Activated effector memory CD4-positive, alpha-beta T cell treated with anti-CD3 and anti-CD28 coated beads, Interleukin-2, amount 50 U/mL, for 16 hours (primary cell): ENCODE results near the gene GGA3.
"Not testable (repeated sequence)": the region's sequence is repeated elsewhere in the genome, so short reads cannot be mapped to it uniquely, and the experiment has no call there.

Source experiments
- DNase-seq: peaks from one replicate; pipeline ENCODE4 v3.0.0-alpha.2; 2020

Gene GGA3

GRCh38 chr17:75261336-75262111 lies at the start of gene GGA3, which contains the start of gene MRPS7:
GGA3 (minus strand) TSS chr17:75261606; CDS start chr17:75261587, 19 bp downstream.
MRPS7 (plus strand) TSS chr17:75261879; CDS start chr17:75261901, 22 bp downstream.
- DNase-seq, result peak; percentile 98

- DNase-seq, result no peak
These were observed 47.6 kb upstream of the GGA3 start for GRCh38 chr17:75308732-75309629.

- no peak for DNase-seq
These were observed 46.7 kb upstream of the GGA3 start for GRCh38 chr17:75307957-75308731.

GRCh38 chr17:75301502-75302206 lies 40.2 kb upstream of the GGA3 start:
- DNase-seq, result no peak

GRCh38 chr17:75301049-75301448 lies 39.6 kb upstream of the GGA3 start:
- DNase-seq, result no peak

GRCh38 chr17:75300280-75300679 lies 38.9 kb upstream of the GGA3 start:
- no peak for DNase-seq

- no peak for DNase-seq
These were observed 34.1 kb upstream of the GGA3 start for GRCh38 chr17:75295201-75296158.

GRCh38 chr17:75292810-75293448 lies 31.5 kb upstream of the GGA3 start:
- not testable (repeated sequence) for DNase-seq

GRCh38 chr17:75289832-75290337 lies 28.5 kb upstream of the GGA3 start:
- DNase-seq, result peak; percentile 89

- peak; percentile 99 for DNase-seq
These were observed 27.9 kb upstream of the GGA3 start, which contains the start of gene SLC25A19 for GRCh38 chr17:75289115-75289831. SLC25A19 (minus strand) TSS chr17:75289433; CDS start chr17:75286764, 2,669 bp downstream.

GRCh38 chr17:75288770-75289114 lies 27.3 kb upstream of the GGA3 start:
- DNase-seq, result no peak

- DNase-seq, result no peak
These were observed 27.0 kb upstream of the GGA3 start for GRCh38 chr17:75288359-75288758.

GRCh38 chr17:75287221-75287620 lies 25.8 kb upstream of the GGA3 start:
- no peak for DNase-seq

- no peak for DNase-seq
These were observed 23.7 kb upstream of the GGA3 start for GRCh38 chr17:75285123-75285522.

- not testable (repeated sequence) for DNase-seq
These were observed 18.8 kb upstream of the GGA3 start for GRCh38 chr17:75280189-75280588.

- DNase-seq, result no peak
These were observed 16.3 kb upstream of the GGA3 start for GRCh38 chr17:75277664-75278071.

- no peak for DNase-seq
These were observed 12.7 kb upstream of the GGA3 start for GRCh38 chr17:75273977-75274708.

GRCh38 chr17:75272848-75273184 lies 11.4 kb upstream of the GGA3 start:
- DNase-seq, result no peak
